ENCODE data around the gene EXD2.
"Not testable (repeated sequence)": the region's sequence is repeated elsewhere in the genome, so short reads cannot be mapped to it uniquely, and the experiment has no call there.

The EXD2 gene

DNA sequence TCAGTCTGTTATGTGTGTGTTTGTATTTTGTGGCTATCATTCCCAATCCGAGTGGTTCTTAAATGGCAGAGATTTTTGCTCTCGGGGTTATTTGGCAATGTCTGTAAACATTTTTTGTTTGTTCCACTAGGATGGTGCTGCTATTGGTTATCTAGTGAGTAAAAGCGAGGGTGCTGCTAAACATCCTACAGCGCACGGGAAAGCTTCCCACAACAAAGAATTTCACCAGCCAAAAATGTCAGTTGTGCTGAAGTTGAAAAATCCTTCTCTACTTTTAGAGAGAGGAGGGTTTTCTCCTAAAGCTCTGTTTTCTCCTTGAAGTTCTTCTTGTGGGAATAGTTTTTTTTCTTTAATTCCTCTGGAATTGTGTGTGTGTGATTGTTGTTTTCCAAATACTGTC, 2.4 kb downstream of the EXD2 start:
- no peak for DNase-seq (ENCODE audit: low spot score)

DNA sequence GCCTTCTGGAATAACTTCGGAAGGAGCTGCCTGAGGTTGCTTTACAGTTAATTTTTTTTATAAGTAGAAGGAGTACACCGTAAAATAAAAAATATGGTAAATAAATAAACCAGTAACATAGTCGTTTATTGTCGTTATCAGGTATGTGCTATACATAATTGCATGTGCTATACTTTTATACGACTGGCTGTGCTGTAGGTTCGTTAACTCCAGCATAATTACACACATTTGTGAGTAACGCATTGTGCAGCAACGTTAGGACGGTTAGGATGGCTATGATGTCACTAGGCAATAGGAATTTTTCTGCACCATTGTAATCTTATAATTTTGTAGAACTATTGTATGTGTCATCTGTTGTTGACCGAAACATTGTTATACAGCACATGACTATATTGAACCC, 8.5 kb downstream of the EXD2 start:
- DNase-seq (ENCODE audit: low spot score): no peak

DNA sequence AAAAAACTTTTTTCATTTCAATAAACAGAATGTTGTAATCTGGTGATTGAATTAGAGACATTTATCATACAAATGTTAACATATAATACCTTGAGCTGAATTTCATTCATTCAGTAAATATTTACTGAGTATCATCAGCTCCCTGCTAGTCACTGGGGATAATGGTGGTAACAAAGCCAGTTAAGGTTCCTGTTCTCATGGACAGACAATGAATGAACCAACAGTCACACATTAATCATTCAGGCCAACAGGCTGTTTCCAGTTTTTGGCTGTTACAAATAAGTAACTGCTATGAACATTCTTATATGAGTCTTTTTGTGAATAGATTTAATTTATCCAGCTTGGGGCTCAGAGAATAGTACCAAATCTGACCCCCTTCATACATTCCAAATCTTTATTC, 13.5 kb downstream of the EXD2 start:
- no peak for DNase-seq (ENCODE audit: low spot score)

DNA sequence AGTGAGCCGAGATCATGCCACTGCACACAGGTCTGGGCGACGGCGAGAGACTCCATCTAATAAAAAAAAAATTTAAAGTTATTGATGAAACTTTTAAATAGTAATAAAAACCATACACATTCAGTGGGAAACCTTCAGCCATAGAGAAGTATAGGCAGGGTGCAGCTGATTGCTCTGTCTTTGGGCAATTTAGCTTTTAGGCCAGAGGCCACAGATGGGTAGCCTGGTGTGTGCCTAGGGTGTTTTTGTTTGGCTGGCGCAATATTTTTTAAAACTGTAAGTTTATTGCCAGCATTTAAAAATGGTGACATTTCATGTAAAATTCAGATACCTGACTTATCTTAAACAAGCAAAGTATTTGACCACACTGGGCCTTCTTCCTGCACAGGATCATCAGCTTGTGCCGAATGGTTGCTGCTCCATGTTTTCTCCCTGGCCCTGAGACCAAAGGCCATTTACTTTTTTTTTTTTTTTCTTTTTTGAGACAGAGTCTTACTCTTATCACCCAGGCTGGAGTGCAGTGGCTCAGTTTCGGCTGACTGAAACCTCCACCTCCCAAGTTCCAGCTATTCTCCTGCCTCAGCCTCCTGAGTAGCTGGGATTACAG, 16.2 kb downstream of the EXD2 start:
- DNase-seq (ENCODE audit: low spot score): no peak

DNA sequence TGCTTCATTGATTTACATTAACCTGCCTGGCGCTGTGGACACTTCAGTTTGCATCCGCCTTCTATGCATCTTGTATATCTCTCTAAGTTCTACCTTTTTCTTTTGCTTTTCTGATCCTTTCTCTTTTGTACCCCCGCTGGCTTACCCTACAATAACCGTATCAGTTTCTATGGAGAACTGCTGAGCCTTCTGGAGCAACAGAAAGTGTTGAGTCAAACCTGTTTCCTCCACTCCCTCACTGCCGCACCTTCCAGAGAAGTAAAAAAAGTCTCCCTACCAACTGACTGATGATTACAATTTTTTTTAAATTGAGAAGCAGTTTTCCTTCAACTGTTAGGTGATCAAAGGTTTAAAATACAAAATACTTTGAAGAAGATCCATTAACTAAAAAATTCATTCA, 17.4 kb downstream of the EXD2 start:
- no peak for DNase-seq (ENCODE audit: low spot score)

DNA sequence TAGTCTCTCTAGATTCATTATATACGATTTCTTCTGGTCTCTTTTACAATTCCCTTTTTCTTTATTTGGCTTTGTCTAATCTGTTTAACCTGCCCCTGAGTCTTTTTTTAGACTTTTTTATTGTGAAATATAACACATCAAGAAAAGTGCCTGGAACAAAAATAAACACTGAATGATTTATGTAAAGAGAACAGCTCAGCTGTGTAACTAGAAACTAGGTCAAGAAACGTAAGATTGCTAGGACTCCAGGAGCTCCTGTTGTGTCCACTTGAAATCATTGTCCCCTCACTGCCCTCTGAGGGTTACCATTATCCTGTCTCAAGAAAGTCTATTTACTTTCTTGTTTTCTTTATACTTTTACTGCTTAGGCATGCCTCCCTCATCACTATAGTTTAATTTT, 23.1 kb downstream of the EXD2 start:
- no peak for DNase-seq (ENCODE audit: low spot score)

DNA sequence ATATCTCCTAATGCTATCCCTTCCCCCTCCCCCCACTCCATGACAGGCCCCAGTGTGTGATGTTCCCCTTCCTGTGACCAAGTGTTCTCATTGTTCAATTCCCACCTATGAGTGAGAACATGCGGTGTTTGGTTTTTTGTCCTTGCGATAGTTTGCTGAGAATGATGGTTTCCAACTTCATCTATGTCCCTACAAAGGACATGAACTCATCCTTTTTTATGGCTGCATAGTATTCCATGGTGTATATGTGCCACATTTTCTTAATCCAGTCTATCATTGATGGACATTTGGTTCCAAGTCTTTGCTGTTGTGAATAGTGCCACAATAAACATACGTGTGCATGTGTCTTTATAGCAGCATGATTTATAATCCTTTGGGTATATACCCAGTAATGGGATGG, 26.4 kb downstream of the EXD2 start:
- DNase-seq (ENCODE audit: low spot score): not testable (repeated sequence)

DNA sequence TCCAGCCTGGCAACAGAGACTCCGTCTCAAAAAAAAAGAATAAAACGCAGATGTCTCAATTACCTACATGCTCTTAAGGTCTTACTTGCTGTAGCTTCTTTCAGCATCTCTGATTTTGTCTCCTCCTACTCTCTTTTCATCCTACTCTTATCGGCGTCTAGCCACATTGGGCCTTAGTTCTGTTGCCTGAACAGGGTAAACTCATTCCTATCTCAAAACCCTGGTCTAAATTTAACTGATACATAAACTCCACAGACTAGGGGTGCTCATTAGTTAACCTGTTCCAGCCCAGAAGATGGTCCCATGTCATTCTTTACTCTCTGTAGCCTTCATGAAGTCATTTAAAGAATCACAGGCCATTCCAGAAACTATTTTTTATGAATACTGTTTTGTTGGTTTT, 33.6 kb downstream of the EXD2 start:
- DNase-seq (ENCODE audit: low spot score): no peak

DNA sequence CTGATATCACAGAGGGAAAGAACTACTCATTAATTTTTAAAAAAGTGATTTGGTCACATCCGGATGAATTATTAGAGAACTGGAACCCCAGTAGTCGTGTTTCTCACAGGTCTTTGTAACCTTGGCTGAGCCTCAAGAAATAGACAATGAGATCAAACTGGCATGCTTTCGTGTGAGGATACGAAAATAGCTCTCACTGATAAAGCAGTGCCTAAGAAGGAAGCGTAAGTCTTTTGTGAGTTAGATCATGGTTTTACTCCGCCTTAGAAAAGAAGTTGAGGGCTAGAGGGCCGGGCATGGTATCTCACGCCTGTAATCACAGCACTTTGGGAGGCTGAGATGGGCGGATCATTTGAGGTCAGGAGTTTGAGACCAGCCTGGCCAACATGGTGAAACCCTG, 34.9 kb downstream of the EXD2 start:
- DNase-seq (ENCODE audit: low spot score): no peak

DNA sequence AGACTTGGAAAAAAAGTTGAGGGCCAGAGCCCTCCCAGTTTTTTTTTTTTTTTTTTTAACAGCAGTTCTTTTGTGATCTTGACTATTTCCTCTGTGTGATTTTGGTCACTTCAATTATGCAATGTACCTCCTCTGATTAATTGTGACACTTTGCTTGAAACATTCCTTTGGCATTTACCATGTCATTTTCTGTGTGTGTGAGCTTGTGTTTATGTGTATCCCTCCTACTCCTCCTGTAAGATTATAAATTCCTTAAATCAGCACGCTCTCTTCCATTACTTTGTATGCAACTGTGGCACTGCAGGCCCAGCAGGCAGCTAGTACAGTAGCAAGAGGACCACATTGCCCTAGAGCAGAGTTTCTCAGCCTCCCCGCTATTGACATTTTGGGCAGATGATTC, 35.4 kb downstream of the EXD2 start:
- no peak for DNase-seq (ENCODE audit: low spot score)

DNA sequence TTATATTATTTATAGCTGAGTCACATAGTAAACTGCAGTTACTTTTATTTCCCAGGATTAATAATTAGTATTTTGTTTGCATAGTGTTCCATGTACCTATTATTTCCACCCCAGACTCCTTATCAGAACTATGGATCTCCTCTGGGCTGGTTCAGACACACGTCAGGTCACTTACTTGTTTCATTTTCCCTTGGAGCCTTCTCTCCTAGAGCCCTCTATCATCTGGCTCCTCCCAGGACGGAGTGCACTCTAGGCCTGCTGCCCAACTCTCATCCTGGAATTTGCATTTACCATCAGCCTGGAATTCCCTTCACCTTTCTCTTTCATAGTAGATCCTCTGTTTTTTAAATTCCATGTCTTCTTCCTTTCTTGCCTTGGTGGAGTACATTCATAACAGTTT, 40.2 kb downstream of the EXD2 start:
- DNase-seq (ENCODE audit: low spot score): no peak

DNA sequence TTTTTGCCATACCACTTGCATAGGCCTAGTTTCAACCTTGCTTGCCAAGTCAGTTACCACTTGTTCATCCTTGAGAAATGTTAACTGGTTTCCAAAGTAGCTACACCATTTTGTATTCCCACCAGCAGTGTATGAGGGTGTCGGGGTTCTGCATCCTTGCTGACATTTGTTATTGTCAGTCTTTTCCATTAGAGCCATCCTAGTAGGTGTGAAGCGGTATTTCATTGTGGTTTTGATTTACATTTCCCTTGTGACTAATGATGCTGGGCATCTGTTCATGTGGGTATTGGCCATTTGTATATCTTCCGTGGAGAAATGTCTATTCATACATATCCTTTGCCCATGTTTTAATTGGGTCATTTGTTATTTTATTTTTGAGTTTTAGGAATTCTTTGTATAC, 41.1 kb downstream of the EXD2 start:
- no peak for DNase-seq (ENCODE audit: low spot score)

DNA sequence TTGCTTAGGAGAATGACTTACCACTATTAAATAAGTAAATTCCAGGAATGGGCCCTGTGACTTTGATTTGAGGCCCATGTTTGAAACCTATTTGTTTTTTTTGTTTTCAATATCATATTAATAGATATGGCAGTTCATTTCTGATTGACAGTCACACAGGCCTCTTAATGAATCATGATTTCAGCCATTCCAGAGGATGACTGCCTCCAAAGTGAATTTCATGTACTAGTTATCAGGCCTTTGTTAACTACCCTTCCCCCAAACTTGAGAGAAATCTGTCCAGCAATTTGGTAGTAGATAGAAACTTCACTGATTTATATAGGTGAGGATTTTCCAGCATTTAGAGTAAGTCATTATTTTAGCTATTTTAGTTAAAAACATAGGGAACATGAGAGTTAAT, 42.8 kb downstream of the EXD2 start:
- no peak for DNase-seq (ENCODE audit: low spot score)

DNA sequence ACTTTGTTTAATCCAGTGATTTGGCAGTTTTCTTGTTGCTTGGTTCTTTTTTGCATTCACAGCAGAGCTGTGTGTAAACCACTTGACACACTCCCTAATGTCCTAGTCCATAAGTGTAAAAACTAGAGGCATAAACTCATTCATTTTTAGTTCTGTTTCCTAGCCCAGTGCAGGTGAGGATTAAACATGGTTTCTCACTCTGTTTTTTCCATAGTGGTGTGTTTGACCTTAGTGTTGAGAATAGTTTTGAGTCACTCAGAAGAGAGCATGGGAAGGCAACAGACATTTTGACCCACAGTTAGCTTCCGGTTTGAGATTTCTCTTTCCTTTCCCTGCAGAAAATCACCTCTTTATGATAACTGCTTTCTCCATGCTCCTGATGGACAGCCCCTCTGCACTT, 44.4 kb downstream of the EXD2 start:
- DNase-seq (ENCODE audit: low spot score): no peak

DNA sequence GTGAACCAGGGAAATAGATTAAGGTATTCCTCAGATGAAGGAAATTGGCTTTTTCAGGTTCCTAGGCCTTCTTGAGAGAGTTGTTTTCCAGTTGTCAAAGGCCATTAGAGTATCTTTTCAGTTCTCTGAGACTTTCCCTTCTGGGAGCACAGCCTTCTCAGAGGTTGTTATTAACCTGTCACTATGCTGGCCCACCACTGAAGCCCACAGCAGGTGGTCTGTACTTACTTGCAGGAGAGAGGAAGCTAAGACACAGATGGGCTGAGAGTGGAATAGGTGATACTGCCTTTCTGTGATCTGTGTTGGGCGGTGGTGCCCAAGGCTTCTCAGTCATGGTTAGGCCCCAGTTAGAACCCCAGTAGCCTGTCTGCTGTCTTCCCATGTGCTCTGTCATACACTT, 45.8 kb downstream of the EXD2 start:
- no peak for DNase-seq (ENCODE audit: low spot score)

DNA sequence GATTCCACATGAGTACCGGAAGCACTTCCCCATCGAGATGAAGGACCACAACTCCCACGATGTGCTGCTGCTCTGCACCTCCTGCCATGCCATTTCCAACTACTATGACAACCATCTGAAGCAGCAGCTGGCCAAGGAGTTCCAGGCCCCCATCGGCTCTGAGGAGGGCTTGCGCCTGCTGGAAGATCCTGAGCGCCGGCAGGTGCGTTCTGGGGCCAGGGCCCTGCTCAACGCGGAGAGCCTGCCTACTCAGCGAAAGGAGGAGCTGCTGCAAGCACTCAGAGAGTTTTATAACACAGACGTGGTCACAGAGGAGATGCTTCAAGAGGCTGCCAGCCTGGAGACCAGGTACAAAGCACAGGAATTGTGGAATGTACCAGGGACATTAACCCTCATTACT, 46.3 kb downstream of the EXD2 start:
- DNase-seq (ENCODE audit: low spot score): no peak

DNA sequence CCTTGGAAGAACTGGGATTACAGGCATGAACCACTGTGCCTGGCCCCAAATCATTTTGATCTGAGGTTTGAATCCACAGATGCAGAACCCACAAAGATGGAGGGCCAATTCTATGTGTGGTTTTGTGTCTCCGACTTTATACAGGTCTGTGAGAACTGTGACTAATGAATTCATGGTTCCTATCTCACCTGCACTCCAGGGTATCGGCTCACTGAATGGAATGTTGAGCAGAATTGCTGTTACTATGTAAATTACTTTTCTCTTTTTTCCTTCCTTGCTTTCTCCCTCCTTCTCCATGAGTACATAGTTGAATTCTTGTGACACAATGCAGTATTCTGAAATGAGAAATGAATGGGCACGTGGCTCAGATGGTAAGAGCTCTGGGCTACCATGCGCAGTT, 47.6 kb downstream of the EXD2 start:
- no peak for DNase-seq (ENCODE audit: low spot score)

DNA sequence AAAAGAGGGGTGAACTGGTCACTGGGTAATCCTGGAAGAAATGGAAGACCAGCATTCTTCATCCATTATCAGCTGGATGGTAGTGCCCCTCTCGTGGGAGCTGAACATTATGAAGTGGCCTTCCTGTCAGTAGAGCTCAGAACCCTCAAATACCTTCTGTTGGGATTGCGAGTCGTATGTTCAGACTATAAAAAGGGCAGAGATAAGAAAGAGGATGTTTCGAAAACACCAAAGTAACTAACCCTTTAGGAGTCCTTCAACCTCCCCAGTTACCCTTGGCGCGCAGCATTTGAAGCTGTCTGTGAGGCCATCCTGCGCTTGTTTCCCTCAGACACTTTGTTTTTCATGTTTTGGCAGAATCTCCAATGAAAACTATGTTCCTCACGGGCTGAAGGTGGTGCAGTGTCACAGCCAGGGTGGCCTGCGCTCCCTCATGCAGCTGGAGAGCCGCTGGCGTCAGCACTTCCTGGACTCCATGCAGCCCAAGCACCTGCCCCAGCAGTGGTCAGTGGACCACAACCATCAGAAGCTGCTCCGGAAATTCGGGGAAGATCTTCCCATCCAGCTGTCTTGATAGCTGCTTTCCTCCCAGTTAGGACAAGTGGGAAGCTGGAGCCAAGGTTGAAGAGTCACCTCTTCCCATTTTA, 49.4 kb downstream of the EXD2 start:
- DNase-seq (ENCODE audit: low spot score): no peak

DNA sequence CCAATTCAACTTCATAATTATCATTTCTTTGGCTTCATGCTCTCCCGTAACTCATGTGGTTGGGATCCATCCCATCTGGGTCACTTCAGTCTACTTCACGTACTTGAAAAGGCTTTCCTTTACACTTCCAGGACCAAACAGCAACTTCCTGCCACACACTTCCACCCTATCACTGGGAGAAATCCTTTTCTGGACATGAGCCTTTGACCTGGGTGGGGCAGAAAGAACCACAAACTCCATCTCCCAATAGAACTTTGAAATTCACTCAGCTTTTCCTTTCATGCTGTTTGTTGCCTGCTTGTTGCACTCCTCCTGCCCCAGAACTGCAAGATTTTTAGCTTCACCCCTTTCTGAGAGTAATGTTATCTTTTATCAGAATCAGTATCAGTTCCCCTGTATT, 50.3 kb downstream of the EXD2 start:
- DNase-seq (ENCODE audit: low spot score): no peak

DNA sequence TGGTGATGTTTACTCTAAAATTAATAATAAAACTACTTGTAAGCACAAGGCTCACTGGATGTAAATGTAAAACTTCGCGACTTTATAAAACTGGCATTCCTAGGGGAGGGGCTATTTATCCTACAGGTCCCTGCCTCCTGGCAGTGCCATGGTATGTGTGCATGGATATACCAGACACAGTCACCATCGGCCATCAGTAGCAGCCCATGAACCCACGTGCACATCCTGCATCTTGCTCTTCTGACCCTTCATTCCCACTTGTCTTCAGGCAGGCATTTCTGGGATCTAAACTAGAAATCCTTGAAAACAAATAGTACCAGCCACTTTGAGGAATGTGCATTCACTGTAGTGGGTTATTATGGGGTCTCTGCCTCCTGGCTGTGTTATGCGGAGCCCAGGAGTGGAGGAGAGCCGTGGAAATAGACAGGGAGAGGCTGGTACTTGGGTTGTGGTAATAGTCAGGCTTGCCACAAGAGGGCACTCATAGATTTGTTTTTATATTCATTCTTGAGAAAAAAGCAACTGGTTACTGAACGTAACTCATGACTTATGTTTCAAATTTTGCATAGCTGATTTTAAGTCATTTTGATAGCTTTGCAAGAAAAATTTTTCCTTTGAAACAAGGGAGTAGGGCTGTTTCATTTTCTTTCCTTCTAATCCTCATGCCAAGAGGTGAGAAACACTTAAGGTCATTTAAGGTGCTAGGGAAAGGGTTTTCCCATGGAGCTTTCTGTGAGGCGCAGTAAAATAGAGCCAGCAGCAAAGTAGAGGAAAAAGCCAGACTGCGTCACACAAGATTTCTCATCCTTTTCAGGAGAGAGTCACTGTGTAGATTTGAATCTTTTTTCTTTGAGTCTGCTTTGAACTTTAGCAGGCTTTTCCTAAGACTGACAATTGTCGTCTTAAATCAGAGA, 51.3 kb downstream of the EXD2 start:
- peak; percentile 78 for DNase-seq (ENCODE audit: low spot score)

DNA sequence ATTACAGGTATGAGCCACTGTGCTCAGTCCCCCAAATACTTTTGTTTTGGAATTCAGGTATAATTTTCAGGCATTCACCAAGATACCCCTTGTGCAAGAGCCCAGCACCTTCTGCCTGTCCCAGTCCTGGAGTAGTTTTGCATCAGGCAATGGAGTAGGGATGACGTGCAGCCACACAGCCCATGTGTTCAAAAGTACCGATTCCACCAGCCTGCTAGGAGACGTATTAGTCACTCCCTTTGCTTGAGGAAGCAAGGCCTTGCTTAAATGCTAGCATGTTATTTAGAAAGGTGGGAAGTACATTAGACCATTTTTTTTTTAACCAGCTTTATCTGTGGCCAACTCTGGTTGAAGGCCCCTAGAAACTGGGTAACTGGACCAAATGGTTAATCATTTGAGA, 53.6 kb downstream of the EXD2 start:
- DNase-seq (ENCODE audit: low spot score): no peak

DNA sequence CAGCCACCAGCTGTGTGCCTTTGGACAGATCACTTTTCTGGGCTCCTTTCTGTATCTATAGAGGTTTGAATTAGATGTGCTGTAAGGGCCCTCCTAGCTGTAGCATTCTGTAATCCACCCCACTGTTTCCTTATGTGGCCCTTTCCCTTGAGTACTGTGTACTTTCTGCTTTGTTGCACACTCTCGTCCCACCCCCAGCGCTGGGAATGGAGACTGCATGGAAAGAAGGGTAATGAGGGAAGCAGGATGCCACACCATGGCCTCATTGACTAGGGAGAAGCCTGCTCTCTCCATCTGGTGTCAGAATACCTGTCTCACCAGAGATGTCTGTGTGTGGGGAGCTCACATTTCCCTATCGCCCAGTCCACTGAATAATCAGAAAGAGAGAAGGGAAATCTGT, 55.0 kb downstream of the EXD2 start:
- DNase-seq (ENCODE audit: low spot score): no peak

DNA sequence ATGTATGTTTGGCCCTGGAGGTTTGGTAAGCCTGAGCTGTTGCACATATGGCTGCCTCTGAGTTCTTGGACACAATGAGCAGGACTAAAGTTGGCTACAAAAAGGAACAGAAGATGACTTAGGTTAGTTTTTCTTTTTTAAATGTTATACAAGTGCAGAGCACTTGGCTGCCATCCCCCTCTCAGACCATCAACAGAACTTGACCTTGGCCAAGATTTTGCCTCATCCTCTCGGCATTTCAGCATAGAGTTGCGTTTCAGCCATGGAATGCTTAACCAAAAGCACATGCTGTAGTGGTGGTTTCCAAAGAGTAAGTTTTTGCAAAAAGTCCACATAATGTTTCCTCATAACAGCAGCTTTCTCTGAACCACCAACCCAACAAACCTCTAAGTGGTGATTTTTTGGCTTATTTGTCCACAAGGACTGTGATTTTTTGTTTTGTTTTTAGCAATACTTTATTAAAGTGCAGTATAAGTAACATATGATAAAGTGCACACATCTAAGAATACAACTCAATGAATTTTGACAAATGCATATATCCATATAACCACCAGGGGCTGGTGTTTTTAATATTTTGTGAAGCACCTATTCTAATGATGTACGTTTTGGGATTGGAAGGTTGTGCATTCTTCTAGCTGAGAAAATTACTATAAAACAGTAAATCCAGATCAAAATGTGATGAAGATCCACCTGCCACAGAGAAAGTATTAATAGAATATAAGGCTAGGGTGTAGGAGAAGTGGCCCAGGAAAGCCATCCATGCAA, 56.6 kb downstream of the EXD2 start:
- no peak for DNase-seq (ENCODE audit: low spot score)
